Measurements from ENCODE around the gene LSM14A. TPM values are rescaled to one million over a fixed set of nuclear protein-coding genes. Genes with fewer than 3 reads are reported as not detected.
"Not testable (repeated sequence)": the region's sequence is repeated elsewhere in the genome, so short reads cannot be mapped to it uniquely, and the experiment has no call there.

The LSM14A gene
- total and polyA plus RNA-seq, 9 of the 15 experiments (the other 6 are each of a cell fraction or from before 2014, with no cell fraction given) = 19.5 to 150 (median 95.1) TPM

DNA sequence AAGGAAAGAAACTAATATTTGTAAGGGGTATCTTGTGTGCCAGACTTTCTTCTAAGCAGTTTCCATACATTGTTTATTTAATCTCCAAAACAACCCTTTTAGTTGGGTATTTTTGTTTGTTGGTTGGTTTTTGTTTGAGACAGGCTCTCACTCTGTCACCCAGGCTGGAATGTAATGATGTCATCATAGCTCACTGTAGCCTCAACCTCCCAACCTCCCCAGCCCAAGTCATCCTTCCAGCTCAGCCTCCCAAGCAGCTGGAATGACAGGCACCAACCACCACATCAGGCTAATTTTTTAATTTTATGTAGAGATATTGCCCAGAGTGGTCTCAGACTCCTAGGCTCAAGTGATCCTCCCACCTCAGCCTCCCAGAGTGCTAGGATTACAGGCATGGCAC is 41.2 kb upstream of the LSM14A start (continued):
- TF ChIP-seq ADNP (tag; IDR thresholded peaks at IDR 0.05) (no peak), MEF2D (tag; conservative IDR thresholded peaks at IDR 0.05; ENCODE audit: low read depth) (no peak), PTBP1 (IDR thresholded peaks at IDR 0.05; ENCODE audit: low read depth, low read length) (no peak), MCM3 (IDR thresholded peaks at IDR 0.05) (no peak), NUFIP1 (IDR thresholded peaks at IDR 0.05; ENCODE audit: partially characterized antibody) (no peak)
- TF ChIP-seq, protein P1, sequence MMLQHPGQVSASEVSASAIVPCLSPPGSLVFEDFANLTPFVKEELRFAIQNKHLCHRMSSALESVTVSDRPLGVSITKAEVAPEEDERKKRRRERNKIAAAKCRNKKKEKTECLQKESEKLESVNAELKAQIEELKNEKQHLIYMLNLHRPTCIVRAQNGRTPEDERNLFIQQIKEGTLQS (IDR thresholded peaks at IDR 0.05) = peak; percentile 65
- TF ChIP-seq, protein P1 (CRISPR knock-in tag; conservative IDR thresholded peaks at IDR 0.05) = no peak

- H3K27ac ChIP-seq (ENCODE audit: extremely low read depth, low read depth, low read length); CTCF ChIA-PET (ENCODE audit: low intra/inter-chr PET ratio); FAIRE-seq; in situ Hi-C loops (cut with MboI); H3K4me3 ChIP-seq; BruUV-seq (replicated peaks); H3K36me3 ChIP-seq (ENCODE audit: control insufficient read depth, insufficient read depth, low read length); ATAC-seq; H3K9me1 ChIP-seq (ENCODE audit: control insufficient read depth, insufficient read depth, low read length); H3K9ac ChIP-seq (ENCODE audit: insufficient read depth in 1 of 2, low read depth in 2 of 2, low read length in 2 of 2); POLR2A ChIA-PET; H2AFZ ChIP-seq (ENCODE audit: low read depth, low read length); H3K4me2 ChIP-seq (ENCODE audit: insufficient read depth, low read length); H3K79me2 ChIP-seq (ENCODE audit: control insufficient read depth, insufficient read depth, low read length); intact Hi-C loops (cut with micrococcal nuclease); H4K20me1 ChIP-seq (replicated peaks; ENCODE audit: control insufficient read depth, insufficient read depth, low read length); H3K9me3 ChIP-seq (replicated peaks; ENCODE audit: control insufficient read depth, insufficient read depth, low read depth, low read length); DNase-seq (ENCODE audit: extremely low read depth in 1 of 4, low spot score in 3 of 4): not testable (repeated sequence)
- 32% methylated on average over 7 of the region's 24 CpGs for WGBS (ENCODE audit: insufficient coverage, low coverage, missing lambda C conversion rate)
- Histone ChIP-seq H3K4me1 (replicated peaks in 1 of 2; ENCODE audit: control insufficient read depth in 2 of 2, insufficient read depth in 2 of 2, low read length in 2 of 2) (peaks cover 6 to 14% of the 10 kb centered on the region in 2 experiments; a peak in 3 of 5 replicates), H3K27me3 (ENCODE audit: control insufficient read depth in 2 of 2, insufficient read depth in 2 of 2, low read length in 2 of 2) (peaks cover 1 to 11% of the 10 kb centered on the region in 2 experiments; a peak in 4 of 5 replicates)
Measured at GRCh38 chr19:34132145-34132544, 40.2 kb upstream of the LSM14A start.

DNA sequence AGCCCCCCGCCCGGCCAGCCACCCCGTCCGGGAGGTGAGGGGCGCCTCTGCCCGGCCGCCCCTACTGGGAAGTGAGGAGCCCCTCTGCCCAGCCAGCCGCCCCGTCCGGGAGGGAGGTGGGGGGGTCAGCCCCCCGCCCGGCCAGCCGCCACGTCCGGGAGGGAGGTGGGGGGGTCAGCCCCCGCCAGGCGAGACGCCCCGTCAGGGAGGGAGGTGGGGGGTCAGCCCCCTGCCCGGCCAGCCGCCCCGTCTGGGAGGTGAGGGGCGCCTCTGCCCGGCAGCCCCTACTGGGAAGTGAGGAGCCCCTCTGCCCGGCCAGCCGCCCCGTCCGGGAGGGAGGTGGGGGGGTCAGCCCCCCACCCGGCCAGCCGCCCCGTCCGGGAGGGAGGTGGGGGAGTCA is 39.6 kb upstream of the LSM14A start:
- H3K27ac ChIP-seq (ENCODE audit: extremely low read depth, low read depth, low read length); H3K4me2 ChIP-seq (ENCODE audit: insufficient read depth, low read length); H3K9me1 ChIP-seq (ENCODE audit: control insufficient read depth, insufficient read depth, low read length); CTCF ChIA-PET (ENCODE audit: low intra/inter-chr PET ratio); H4K20me1 ChIP-seq (replicated peaks; ENCODE audit: control insufficient read depth, insufficient read depth, low read length); intact Hi-C loops (cut with micrococcal nuclease); BruUV-seq (replicated peaks); DNase-seq (ENCODE audit: extremely low read depth in 1 of 4, low spot score in 3 of 4); H3K79me2 ChIP-seq (ENCODE audit: control insufficient read depth, insufficient read depth, low read length); H3K36me3 ChIP-seq (ENCODE audit: control insufficient read depth, insufficient read depth, low read length); ATAC-seq; H3K9ac ChIP-seq (ENCODE audit: insufficient read depth in 1 of 2, low read depth in 2 of 2, low read length in 2 of 2); POLR2A ChIA-PET; in situ Hi-C loops (cut with MboI); FAIRE-seq; H3K9me3 ChIP-seq (replicated peaks; ENCODE audit: control insufficient read depth, insufficient read depth, low read depth, low read length); H3K4me3 ChIP-seq; H2AFZ ChIP-seq (ENCODE audit: low read depth, low read length): not testable (repeated sequence)
- Histone ChIP-seq H3K4me1 (replicated peaks in 1 of 2; ENCODE audit: control insufficient read depth in 2 of 2, insufficient read depth in 2 of 2, low read length in 2 of 2) (peaks cover 6 to 14% of the 10 kb centered on the region in 2 experiments; a peak in 3 of 5 replicates), H3K27me3 (ENCODE audit: control insufficient read depth in 2 of 2, insufficient read depth in 2 of 2, low read length in 2 of 2) (peaks cover 0 to 11% of the 10 kb centered on the region in 2 experiments; a peak in 3 of 5 replicates)
- WGBS (ENCODE audit: insufficient coverage, low coverage, missing lambda C conversion rate) = no CpG with 5 or more reads among the region's 32 CpGs

Measured in K562 (cell line).